ENCODE data around the gene ADCY1.

The ADCY1 gene

GRCh38 chr7:45594745-45595535 lies 20.8 kb downstream of the ADCY1 start:
- no peak for DNase-seq

GRCh38 chr7:45595809-45596664 lies 21.9 kb downstream of the ADCY1 start:
- DNase-seq: no peak

GRCh38 chr7:45596665-45597095 lies 22.5 kb downstream of the ADCY1 start:
- DNase-seq: no peak

GRCh38 chr7:45597286-45597984 lies 23.3 kb downstream of the ADCY1 start:
- peak in 1 of 14 donors; percentile 9 for DNase-seq

GRCh38 chr7:45598886-45599520 lies 24.8 kb downstream of the ADCY1 start:
- no peak for DNase-seq

GRCh38 chr7:45599851-45600706 lies 25.9 kb downstream of the ADCY1 start:
- no peak for DNase-seq

GRCh38 chr7:45601094-45601493 lies 26.9 kb downstream of the ADCY1 start:
- DNase-seq: peak in 1 of 14 donors; percentile 23

- DNase-seq: no peak
Observed at GRCh38 chr7:45601816-45602540, 27.8 kb downstream of the ADCY1 start.

GRCh38 chr7:45606050-45606449 lies 31.9 kb downstream of the ADCY1 start:
- no peak for DNase-seq

GRCh38 chr7:45606931-45607330 lies 32.8 kb downstream of the ADCY1 start:
- no peak for DNase-seq

- no peak for DNase-seq
Observed at GRCh38 chr7:45609180-45609579, 35.0 kb downstream of the ADCY1 start.

- no peak for DNase-seq
Observed at GRCh38 chr7:45610019-45610418, 35.9 kb downstream of the ADCY1 start.

GRCh38 chr7:45610660-45611299 lies 36.6 kb downstream of the ADCY1 start:
- DNase-seq: no peak

GRCh38 chr7:45617166-45617565 lies 43.0 kb downstream of the ADCY1 start:
- DNase-seq: no peak

GRCh38 chr7:45622058-45622457 lies 47.9 kb downstream of the ADCY1 start:
- DNase-seq: no peak

GRCh38 chr7:45623157-45623556 lies 49.0 kb downstream of the ADCY1 start:
- no peak for DNase-seq

- DNase-seq: no peak
Observed at GRCh38 chr7:45623740-45624391, 49.7 kb downstream of the ADCY1 start.

- DNase-seq: no peak
Observed at GRCh38 chr7:45624392-45624760, 50.2 kb downstream of the ADCY1 start.

GRCh38 chr7:45625067-45625466 lies 50.9 kb downstream of the ADCY1 start:
- DNase-seq: no peak

All from C1 segment of cervical spinal cord (tissue), 14 donors.